ENCODE measurements around the gene DHX34. TPM values are rescaled to one million over a fixed set of nuclear protein-coding genes. Genes with fewer than 3 reads are reported as not detected.

The DHX34 gene
- total and polyA plus RNA-seq, 11 donors, result 3.7 to 13.3 (median 6.7) TPM

DNA sequence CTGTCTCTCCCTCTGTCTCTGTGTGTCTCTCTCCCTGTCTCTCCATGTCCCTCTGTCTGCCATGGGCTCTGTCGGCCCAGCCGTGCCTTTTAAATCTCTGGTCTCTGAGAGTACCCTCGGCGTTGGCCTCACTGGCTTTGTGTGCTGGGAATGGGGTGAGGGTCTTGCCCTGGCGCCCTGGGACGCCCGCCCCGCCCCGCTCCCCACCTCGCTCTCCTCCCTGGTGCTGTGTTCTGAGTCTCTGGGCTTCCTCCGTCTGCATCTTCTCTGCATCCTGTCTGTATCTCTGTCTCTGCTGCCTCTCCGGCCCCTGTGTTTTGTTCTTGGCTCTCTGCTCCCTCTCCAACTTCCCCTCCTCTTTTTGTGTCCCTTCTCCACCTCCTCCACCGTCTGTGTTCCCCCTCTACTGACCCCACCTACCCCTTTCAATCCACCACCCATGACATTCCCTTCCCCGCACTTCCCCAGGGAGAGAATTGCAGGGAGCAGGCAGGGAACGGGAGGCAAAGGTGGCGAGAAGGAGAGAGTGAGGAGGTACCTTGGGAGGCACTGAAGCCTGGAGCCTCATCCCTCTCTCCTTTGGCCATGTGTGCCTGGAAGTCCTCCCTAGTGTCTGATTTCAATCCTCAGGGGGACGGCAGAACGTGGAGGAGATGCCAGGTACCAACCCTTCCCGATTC, 74.2 kb downstream of the DHX34 start:
- Histone ChIP-seq H3K36me3 (no peaks in the 10 kb centered on the region), H3K4me3 (no peak overlapping the region), H3K9me3 (no peaks in the 10 kb centered on the region), H3K27ac (no peak overlapping the region), H3K27me3 (peaks cover 12 to 76% (median 54%) of the 10 kb centered on the region in 9 donors), H3K4me1 (peaks cover 0 to 25% (median 4%) of the 10 kb centered on the region in 12 donors)
- ATAC-seq (no peak), DNase-seq (no peak)
- no peak for TF ChIP-seq CTCF (IDR thresholded peaks at IDR 0.05)
- TF ChIP-seq POLR2A (IDR thresholded peaks at IDR 0.05), result no peak
- intact Hi-C loops (cut with DNase I), result loop anchor here in 1 of 10 donors (10.0 kb wide), 1 partner anchor 129 kb away; no protein-coding TSS in a partner anchor
- WGBS, 4 donors, result 11 to 17% (median 13%) methylated on average over 19 of the region's 19 CpGs

DNA sequence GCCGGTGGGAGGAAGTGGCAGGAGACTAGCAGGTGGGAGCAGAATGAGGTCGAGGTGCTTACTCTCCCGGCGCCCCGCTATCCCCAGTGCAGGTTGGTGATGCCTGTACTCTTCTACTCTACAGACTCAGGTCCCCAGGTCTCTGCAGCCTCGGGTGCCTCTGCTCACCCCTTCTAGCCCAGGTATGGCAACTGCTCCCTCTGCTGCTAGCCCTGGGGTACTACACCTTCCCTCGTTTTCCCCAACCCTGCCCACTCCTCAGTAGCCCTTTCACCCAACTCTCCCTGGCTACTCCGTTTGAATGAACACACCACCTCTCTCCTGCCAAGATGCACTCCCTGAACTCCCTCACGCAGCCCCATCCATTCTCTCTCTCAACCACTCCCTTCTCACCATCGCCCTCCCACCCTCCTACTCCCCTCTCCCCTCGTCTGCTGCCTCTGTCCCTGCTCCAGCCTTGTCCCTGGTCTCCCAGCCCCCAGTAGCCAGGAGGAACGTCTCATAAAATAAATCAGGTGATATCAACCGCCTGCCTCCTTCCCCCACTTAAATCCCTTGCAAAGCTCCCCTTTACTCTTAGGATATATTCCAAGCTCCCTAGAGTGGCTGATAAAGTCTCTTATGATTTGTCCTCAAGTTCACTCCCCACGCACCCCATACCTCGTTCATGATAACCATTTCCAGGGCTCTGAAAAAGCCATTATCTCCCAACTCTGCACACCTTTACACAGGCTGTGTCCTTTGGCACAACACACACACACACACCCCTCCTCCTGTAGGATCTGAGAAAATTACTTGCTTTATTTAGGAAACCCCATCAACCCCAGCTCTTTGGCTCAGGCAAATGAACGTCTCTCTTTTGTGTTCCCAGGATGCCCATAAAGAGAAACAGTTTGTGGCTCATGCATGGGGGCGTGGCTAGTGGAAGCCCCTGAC, 78.4 kb downstream of the DHX34 start:
- TF ChIP-seq POLR2A (IDR thresholded peaks at IDR 0.05) (no peak), CTCF (IDR thresholded peaks at IDR 0.05) (peak; percentile 70 to 86 (median 79))
- Histone ChIP-seq H3K9me3 (no peaks in the 10 kb centered on the region), H3K36me3 (no peaks in the 10 kb centered on the region), H3K27ac (peak overlapping the region in 1 of 12 donors; percentile 60), H3K4me3 (peak overlapping the region in 1 of 12 donors; percentile 15), H3K27me3 (peaks cover 9 to 84% (median 63%) of the 10 kb centered on the region in 9 donors), H3K4me1 (peaks cover 0 to 31% (median 15%) of the 10 kb centered on the region in 12 donors)
- 4 to 12% (median 5%) methylated on average over 16 to 17 of the region's 17 CpGs for WGBS, 4 donors
- peak; percentile 64 to 73 (median 68) for ATAC-seq
- intact Hi-C loops (cut with DNase I), result loop anchor here in 3 of 10 donors (1.0 to 10.0 kb wide), 2 partner anchors 131 to 133 kb away; no protein-coding TSS in a partner anchor
- DNase-seq, result peak in 2 of 5 donors; percentile 36 to 40

DNA sequence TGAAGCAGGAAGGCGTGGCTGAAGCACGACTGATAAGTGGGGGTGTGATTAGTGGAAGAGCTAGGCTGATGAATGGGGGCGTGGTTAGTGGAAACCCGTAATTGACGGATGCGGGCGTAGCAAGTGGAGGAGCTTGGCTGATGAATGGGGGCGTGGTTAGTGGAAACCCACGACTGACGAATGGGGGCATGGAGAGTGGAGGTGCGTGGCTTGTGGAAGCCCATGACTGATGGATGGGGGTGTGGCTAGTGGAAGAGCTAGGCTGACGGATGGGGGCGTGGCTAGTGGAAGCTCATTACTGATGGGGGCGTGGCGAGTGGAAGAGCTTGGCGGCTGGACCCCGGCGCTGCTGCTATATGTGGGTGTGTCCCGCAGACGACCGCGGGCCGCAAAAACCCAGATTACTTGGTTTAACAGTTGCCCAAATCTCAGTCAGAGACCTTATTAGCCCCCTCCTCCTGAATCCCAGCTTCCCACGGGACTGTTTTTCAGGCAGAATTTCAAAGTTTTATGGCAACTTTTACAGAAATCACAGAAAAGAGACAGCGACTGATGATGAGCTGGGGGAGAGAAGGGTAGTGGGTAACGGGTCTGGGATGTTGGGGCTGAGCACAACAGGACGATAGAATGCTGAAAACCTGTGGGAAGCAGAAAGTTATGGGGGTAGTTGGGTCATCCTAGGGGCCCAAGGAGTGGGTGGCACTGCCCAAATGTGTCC, 79.2 kb downstream of the DHX34 start:
- peak; percentile 72 to 94 (median 86) for ATAC-seq
- peak overlapping the region in 2 of 12 donors; percentile 15 to 25 for H3K4me3 ChIP-seq
- no peaks in the 10 kb centered on the region for H3K9me3 ChIP-seq
- H3K4me1 ChIP-seq, result peaks cover 0 to 31% (median 15%) of the 10 kb centered on the region in 12 donors
- no peaks in the 10 kb centered on the region for H3K36me3 ChIP-seq
- peaks cover 9 to 77% (median 63%) of the 10 kb centered on the region in 9 donors for H3K27me3 ChIP-seq
- DNase-seq, result peak; percentile 84 to 90 (median 87)
- no peak for TF ChIP-seq CTCF (IDR thresholded peaks at IDR 0.05)
- no peak for TF ChIP-seq POLR2A (IDR thresholded peaks at IDR 0.05)
- H3K27ac ChIP-seq, result peak overlapping the region in 1 of 12 donors; percentile 60
- intact Hi-C loops (cut with DNase I), result loop anchor here in 1 of 10 donors (10.0 kb wide), 1 partner anchor 134 kb away; no protein-coding TSS in a partner anchor
- WGBS, 4 donors, result 1% methylated on average over 27 of the region's 27 CpGs

Measured in heart left ventricle (tissue), 16 donors.